Esophagus squamous epithelium (tissue), 5 donors: ENCODE measurements around the gene CCDC107. TPM values are rescaled to one million over a fixed set of nuclear protein-coding genes. Genes with fewer than 3 reads are reported as not detected.

ENCODE experiments used
- DNase-seq: peaks from one replicate; lab custom pipeline; 2025; lab: John Stamatoyannopoulos, UW
- H3K27ac ChIP-seq, 4 donors: fragments of 200-600 bp; sonication (generic); one replicate each; pipeline ENCODE4 v1.5.1; 2016 to 2019; ENCODE audit warnings: mild to moderate bottlenecking in 1 of 4
- H3K27me3 ChIP-seq, 4 donors: fragments of 200-600 bp; sonication (generic); 1 replicate in 3 of 4; 2 replicates in 1 of 4; pipeline versions ENCODE4 v1.5.1 to v1.6.0; 2017 to 2021; ENCODE audit warnings: antibody characterized with exemption in 1 of 4
- H3K36me3 ChIP-seq, 3 donors: fragments of 200-600 bp; sonication (generic); one replicate each; pipeline ENCODE4 v1.5.1; 2016 to 2019
- H3K4me1 ChIP-seq, 3 donors: fragments of 200-600 bp; sonication (generic); one replicate each; pipeline ENCODE4 v1.5.1; 2017 to 2019
- H3K4me3 ChIP-seq, 4 donors: fragments of 200-600 bp; sonication (generic); 1 replicate in 3 of 4; 2 replicates in 1 of 4; pipeline ENCODE4 v1.5.1; 2016 to 2019; ENCODE audit warnings: mild to moderate bottlenecking in 2 of 4, moderate library complexity in 1 of 4
- H3K9me3 ChIP-seq, 3 donors: fragments of 200-600 bp; sonication (generic); one replicate each; pipeline ENCODE4 v1.5.1; 2016 to 2019
- POLR2A ChIP-seq, 4 donors: fragments of 450-650 bp; IDR thresholded peaks; one replicate each; pipeline ENCODE4 v1.6.1; 2017; ENCODE audit warnings: antibody characterized with exemption in 4 of 4, mild to moderate bottlenecking in 4 of 4, moderate library complexity in 3 of 4
- WGBS, 2 donors: methylation state at CpG; one replicate each; pipeline ENCODE4 v1.1.5; 2018; 5-methylcytosine and 5-hydroxymethylcytosine counted together
- intact Hi-C: fragments of 100-400 bp; cut with DNase I; formaldehyde crosslinking; loops from one replicate; pipeline ENCODE4 v1.15.0; 2022
- small RNA-seq, 4 donors: library from RNA; depleted of rRNA; stranded (forward); fragments of <200 nt; gene quantifications; one replicate each; pipeline ENCODE3, GENCODE V24; 2016
- total RNA-seq, 4 donors: library from RNA; depleted of rRNA; stranded (reverse); fragments of >200 nt; gene quantifications; one replicate each; pipeline ENCODE4 v1.1.0, GENCODE V29; 2016
- TF ChIP-seq, protein P1 (sequence below), 6 experiments: fragments of 450-650 bp in 4 of 6; fragments of 200-600 bp in 2 of 6; sonication (generic) in 2 of 6; IDR thresholded peaks; one replicate each; pipeline ENCODE4 v1.5.1; 2016 to 2019; ENCODE audit warnings: antibody characterized with exemption in 6 of 6, mild to moderate bottlenecking in 4 of 6, moderate library complexity in 4 of 6
- donor health status: DM: yes; HTN: yes; CAD: no.

CCDC107 gene
- total RNA-seq, 4 donors from 2014 or later = 6.6 to 19.6 (median 14.2) TPM

DNA sequence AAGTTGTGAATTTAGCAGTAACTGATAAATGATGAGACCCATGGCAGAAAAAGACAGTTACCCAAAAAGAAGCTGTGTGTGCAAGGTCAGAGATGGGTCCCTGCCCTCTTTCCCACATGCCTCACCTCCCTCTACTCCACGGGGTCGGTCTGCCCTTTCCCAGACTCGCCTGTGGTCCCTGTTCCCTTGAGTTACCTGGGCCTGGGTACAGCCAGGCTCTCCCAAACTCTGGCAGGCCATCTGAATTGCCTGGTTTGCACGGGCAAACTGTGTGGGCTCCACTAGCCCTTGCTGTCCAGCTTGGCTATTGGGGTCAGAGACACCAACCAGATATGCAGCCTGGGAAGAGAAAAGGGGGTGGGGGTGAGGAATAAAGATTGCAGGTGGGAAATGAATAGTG lies 50.1 kb downstream of the CCDC107 start:
- intact Hi-C loops = no loop called here
- WGBS, 2 donors = 89 to 96% methylated on average over 3 to 4 of the region's 4 CpGs
- H3K27ac ChIP-seq = peak overlapping the region in 1 of 4 donors; percentile 39
- H3K4me1 ChIP-seq = no peaks in the 10 kb centered on the region
- DNase-seq = no peak
- H3K4me3 ChIP-seq = no peak overlapping the region
- no peak for TF ChIP-seq POLR2A (IDR thresholded peaks at IDR 0.05)
- TF ChIP-seq, protein P1, sequence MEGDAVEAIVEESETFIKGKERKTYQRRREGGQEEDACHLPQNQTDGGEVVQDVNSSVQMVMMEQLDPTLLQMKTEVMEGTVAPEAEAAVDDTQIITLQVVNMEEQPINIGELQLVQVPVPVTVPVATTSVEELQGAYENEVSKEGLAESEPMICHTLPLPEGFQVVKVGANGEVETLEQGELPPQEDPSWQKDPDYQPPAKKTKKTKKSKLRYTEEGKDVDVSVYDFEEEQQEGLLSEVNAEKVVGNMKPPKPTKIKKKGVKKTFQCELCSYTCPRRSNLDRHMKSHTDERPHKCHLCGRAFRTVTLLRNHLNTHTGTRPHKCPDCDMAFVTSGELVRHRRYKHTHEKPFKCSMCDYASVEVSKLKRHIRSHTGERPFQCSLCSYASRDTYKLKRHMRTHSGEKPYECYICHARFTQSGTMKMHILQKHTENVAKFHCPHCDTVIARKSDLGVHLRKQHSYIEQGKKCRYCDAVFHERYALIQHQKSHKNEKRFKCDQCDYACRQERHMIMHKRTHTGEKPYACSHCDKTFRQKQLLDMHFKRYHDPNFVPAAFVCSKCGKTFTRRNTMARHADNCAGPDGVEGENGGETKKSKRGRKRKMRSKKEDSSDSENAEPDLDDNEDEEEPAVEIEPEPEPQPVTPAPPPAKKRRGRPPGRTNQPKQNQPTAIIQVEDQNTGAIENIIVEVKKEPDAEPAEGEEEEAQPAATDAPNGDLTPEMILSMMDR (IDR thresholded peaks at IDR 0.05) = no peak
- no peaks in the 10 kb centered on the region for H3K9me3 ChIP-seq
- H3K36me3 ChIP-seq = peaks cover 76 to 100% (median 90%) of the 10 kb centered on the region in 3 donors
- no peaks in the 10 kb centered on the region for H3K27me3 ChIP-seq

DNA sequence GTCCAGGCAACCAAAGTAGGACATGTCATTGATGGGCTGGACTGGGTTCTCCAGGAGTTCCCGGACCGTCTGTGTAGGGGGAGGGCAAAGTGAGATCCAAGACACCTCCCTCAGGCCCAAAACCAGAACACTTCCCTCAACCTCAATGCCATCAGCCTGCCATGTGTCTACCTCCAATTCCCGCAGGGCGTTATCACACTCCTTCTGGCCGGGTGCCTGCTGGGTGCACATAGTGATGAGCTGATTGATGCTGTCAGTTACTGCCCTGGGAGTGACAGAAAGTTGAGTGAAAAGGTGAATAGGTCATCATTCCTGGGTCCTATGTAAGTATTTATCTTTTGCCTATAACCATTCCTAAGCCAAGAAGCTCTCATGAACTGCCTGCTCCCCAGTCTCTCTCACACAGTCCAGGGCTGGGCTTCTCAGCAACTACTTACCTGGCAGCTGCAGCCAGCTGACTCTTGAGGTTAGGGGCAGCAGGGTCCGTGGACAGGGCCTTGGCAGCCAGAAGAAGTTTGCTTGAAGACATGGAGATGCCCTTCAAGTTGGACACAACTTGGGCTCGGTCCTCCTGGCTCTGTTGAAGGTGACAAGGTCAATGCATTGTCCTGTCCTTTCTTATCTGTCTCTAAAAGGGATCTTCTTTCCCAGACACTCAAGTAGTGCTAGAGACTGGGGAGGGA lies 52.9 kb downstream of the CCDC107 start:
- no peaks in the 10 kb centered on the region for H3K9me3 ChIP-seq
- peaks cover 71 to 100% (median 83%) of the 10 kb centered on the region in 3 donors for H3K36me3 ChIP-seq
- no peak for DNase-seq
- H3K4me1 ChIP-seq = no peaks in the 10 kb centered on the region
- TF ChIP-seq POLR2A (IDR thresholded peaks at IDR 0.05) = no peak
- TF ChIP-seq, protein P1 (IDR thresholded peaks at IDR 0.05) = no peak
- intact Hi-C loops = no loop called here
- peak overlapping the region in 2 of 4 donors; percentile 13 to 34 for H3K27ac ChIP-seq
- H3K4me3 ChIP-seq = no peak overlapping the region
- H3K27me3 ChIP-seq = no peaks in the 10 kb centered on the region
- 77 to 91% methylated on average over 6 to 7 of the region's 7 CpGs for WGBS, 2 donors

Small RNAs within 50 kb of the gene (small RNA-seq; reads per million reads assigned to genes)
- gene RMRP (0 reads per million in 4 donors), gene RN7SL22P (0 reads per million in 4 donors)

Other genes starting within 250 kb of the CCDC107 start
- 10 to 100 TPM in 1 of 4 donors, 1 to 10 TPM in 3; 5.1 to 16.0 (median 8.6) TPM for gene RUSC2, start 168.2 kb upstream of the CCDC107 start, total RNA-seq
- 10 to 100 TPM; 10.1 to 22.1 (median 14.4) TPM for gene TESK1, start 53.0 kb upstream of the CCDC107 start, total RNA-seq
- 1 to 10 TPM in 1 of 4 donors, under 1 TPM in 1, not detected in 2; 0.27 to 1.9 TPM for gene CD72, start 39.9 kb upstream of the CCDC107 start, total RNA-seq
- gene SIT1, start 7.4 kb upstream of the CCDC107 start, total RNA-seq = 1 to 10 TPM in 3 of 4 donors, under 1 TPM in 1; 0.42 to 4.2 (median 1.5) TPM
- gene RMRP, start 273 bp upstream of the CCDC107 start, total RNA-seq = 1,000 to 10,000 TPM in 3 of 4 donors, 100 to 1,000 TPM in 1; 759 to 4,621 (median 3,503) TPM
- 10 to 100 TPM in 1 of 4 donors, 1 to 10 TPM in 3; 1.3 to 17.5 (median 5.1) TPM for gene ARHGEF39, start 6.9 kb downstream of the CCDC107 start, total RNA-seq
- 1 to 10 TPM in 1 of 4 donors, not detected in 3; 2.2 TPM for gene CA9, start 15.6 kb downstream of the CCDC107 start, total RNA-seq
- 1,000 to 10,000 TPM in 1 of 4 donors, 100 to 1,000 TPM in 2, 10 to 100 TPM in 1; 80.8 to 1,148 (median 217) TPM for gene TPM2, start 31.6 kb downstream of the CCDC107 start, total RNA-seq
- gene TLN1, start 73.9 kb downstream of the CCDC107 start, total RNA-seq = 100 to 1,000 TPM in 2 of 4 donors, 10 to 100 TPM in 2; 94.7 to 233 (median 112) TPM
- 10 to 100 TPM; 10.5 to 24.2 (median 19.2) TPM for gene CREB3, start 74.4 kb downstream of the CCDC107 start, total RNA-seq
- gene GBA2, start 90.9 kb downstream of the CCDC107 start, total RNA-seq = 10 to 100 TPM; 14.1 to 61.8 (median 42.0) TPM
- gene RGP1, start 91.0 kb downstream of the CCDC107 start, total RNA-seq = 10 to 100 TPM in 3 of 4 donors, 1 to 10 TPM in 1; 8.0 to 17.5 (median 11.6) TPM
- gene MSMP, start 96.0 kb downstream of the CCDC107 start, total RNA-seq = not detected
- gene NPR2, start 133.3 kb downstream of the CCDC107 start, total RNA-seq = 10 to 100 TPM in 1 of 4 donors, 1 to 10 TPM in 1, under 1 TPM in 2; 0.08 to 12.2 (median 1.8) TPM
- not detected for gene SPAG8, start 154.0 kb downstream of the CCDC107 start, total RNA-seq
- gene HINT2, start 156.8 kb downstream of the CCDC107 start, total RNA-seq = 10 to 100 TPM; 13.2 to 34.9 (median 19.5) TPM
- gene FAM221B, start 170.4 kb downstream of the CCDC107 start, total RNA-seq = not detected
- gene TMEM8B, start 170.9 kb downstream of the CCDC107 start, total RNA-seq = 1 to 10 TPM in 2 of 4 donors, under 1 TPM in 2; 0.35 to 4.8 (median 1.4) TPM
- gene OR13J1, start 212.1 kb downstream of the CCDC107 start, total RNA-seq = not detected
- 1 to 10 TPM in 1 of 4 donors, under 1 TPM in 1, not detected in 2; 0.70 to 4.6 TPM for gene HRCT1, start 247.9 kb downstream of the CCDC107 start, total RNA-seq